Mesothelial cell of epicardium (in vitro differentiated cells): ENCODE results near the gene PRRG3. TPM values are rescaled to one million over a fixed set of nuclear protein-coding genes. Genes with fewer than 3 reads are reported as not detected.

ENCODE experiments used
- DNase-seq, 2 experiments: peaks; one replicate each; pipeline ENCODE4 v3.0.0; 2021; ENCODE audit warnings: low spot score in 2 of 2; ENCODE audit not compliant: unreplicated experiment in 2 of 2
- H3K27ac Mint-ChIP-seq: 2 replicates; pipeline ENCODE4 v1.8.0; 2021; ENCODE audit warnings: mixed read lengths
- H3K27me3 Mint-ChIP-seq: 2 replicates; pipeline ENCODE4 v1.8.0; 2021; ENCODE audit warnings: low read depth, mixed read lengths
- H3K36me3 Mint-ChIP-seq: 2 replicates; pipeline ENCODE4 v1.8.0; 2021; ENCODE audit warnings: mixed read lengths
- H3K4me1 Mint-ChIP-seq: 2 replicates; pipeline ENCODE4 v1.8.0; 2021; ENCODE audit warnings: mixed read lengths
- H3K4me3 Mint-ChIP-seq: 2 replicates; pipeline ENCODE4 v1.8.0; 2021; ENCODE audit warnings: mild to moderate bottlenecking, moderate library complexity, mixed read lengths
- H3K9me3 Mint-ChIP-seq: 2 replicates; pipeline ENCODE4 v1.8.0; 2021; ENCODE audit warnings: mixed read lengths
- total RNA-seq: library from RNA; stranded (reverse); gene quantifications from 3 replicates; pipeline ENCODE4 v1.2.1, GENCODE V29; 2021
- TF ChIP-seq, protein P1 (sequence below): fragments of 200-600 bp; sonication (generic); IDR thresholded peaks from one replicate; pipeline ENCODE4 v1.5.0; 2021; ENCODE audit warnings: antibody characterized with exemption; ENCODE audit not compliant: unreplicated experiment

Gene PRRG3
- total RNA-seq, 1 donor from 2014 or later, result 2.5 TPM

DNA sequence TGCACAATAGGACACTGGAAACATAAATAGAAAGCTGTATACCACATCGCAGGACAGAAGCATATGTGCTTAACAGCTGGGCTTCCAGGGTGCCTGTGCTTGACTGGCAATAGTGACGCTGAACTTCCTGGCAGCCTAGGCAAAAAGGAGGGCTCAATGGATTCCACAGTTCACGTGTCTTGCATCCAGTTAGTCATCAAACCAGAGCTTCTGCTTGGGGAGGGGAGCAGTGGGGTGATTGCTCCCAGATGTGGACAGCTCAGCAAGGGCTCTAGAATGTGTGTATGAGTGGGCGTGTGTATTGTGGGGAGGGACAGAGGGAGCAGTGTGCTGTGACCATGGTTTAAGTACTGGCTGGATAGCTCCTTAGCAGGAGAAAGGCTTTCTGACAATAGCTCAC is 2.3 kb downstream of the PRRG3 start:
- peaks cover 33% of the 10 kb centered on the region for H3K27me3 Mint-ChIP-seq
- TF ChIP-seq, protein P1, sequence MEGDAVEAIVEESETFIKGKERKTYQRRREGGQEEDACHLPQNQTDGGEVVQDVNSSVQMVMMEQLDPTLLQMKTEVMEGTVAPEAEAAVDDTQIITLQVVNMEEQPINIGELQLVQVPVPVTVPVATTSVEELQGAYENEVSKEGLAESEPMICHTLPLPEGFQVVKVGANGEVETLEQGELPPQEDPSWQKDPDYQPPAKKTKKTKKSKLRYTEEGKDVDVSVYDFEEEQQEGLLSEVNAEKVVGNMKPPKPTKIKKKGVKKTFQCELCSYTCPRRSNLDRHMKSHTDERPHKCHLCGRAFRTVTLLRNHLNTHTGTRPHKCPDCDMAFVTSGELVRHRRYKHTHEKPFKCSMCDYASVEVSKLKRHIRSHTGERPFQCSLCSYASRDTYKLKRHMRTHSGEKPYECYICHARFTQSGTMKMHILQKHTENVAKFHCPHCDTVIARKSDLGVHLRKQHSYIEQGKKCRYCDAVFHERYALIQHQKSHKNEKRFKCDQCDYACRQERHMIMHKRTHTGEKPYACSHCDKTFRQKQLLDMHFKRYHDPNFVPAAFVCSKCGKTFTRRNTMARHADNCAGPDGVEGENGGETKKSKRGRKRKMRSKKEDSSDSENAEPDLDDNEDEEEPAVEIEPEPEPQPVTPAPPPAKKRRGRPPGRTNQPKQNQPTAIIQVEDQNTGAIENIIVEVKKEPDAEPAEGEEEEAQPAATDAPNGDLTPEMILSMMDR, result no peak
- no peak for DNase-seq
- peaks cover 4% of the 10 kb centered on the region for H3K9me3 Mint-ChIP-seq
- H3K4me1 Mint-ChIP-seq, result peaks cover 5% of the 10 kb centered on the region
- H3K4me3 Mint-ChIP-seq, result no peak overlapping the region
- no peak overlapping the region for H3K27ac Mint-ChIP-seq
- no peaks in the 10 kb centered on the region for H3K36me3 Mint-ChIP-seq

DNA sequence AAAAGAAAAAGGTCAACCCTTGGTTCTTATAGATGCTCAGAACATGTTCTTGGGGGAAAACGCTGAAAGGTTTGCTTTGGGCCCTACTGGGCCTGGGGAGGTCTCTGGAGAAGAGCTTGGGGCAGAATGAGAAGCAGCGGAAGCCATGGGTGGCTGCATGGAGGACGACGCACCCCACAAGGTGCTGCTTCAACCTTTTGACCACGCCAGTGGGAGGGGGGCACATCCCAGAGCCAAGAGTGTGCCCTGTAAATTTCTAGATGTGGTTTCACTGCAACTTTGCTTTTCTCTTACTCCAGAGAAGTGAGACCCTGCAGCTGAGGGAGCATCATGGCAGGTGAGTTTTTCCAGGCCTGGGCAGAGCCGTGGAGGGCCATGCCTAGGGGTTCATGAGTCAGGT is 3.2 kb downstream of the PRRG3 start:
- Mint-ChIP-seq H3K27me3 (peaks cover 33% of the 10 kb centered on the region), H3K4me1 (peaks cover 5% of the 10 kb centered on the region), H3K4me3 (no peak overlapping the region), H3K9me3 (peaks cover 4% of the 10 kb centered on the region), H3K36me3 (no peaks in the 10 kb centered on the region), H3K27ac (no peak overlapping the region)
- no peak for DNase-seq
- TF ChIP-seq, protein P1, result no peak

DNA sequence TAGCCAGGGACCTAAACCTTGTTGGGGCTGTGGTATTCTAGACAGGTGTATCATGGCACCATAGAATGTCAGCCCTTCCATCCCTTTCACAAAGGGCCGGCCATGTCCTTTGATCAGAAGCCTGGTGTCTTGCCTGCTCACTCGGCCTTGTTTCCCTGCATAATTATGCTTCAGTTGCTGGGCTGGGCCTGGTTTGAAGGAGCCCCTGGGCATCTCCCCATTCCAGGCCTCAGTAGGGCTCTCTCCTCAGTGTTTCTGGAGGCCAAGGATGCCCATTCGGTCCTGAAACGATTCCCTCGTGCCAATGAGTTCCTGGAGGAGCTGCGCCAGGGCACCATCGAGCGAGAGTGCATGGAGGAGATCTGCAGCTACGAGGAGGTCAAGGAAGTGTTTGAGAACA is 4.5 kb downstream of the PRRG3 start:
- TF ChIP-seq, protein P1, result no peak
- Mint-ChIP-seq H3K27ac (no peak overlapping the region), H3K4me1 (peaks cover 5% of the 10 kb centered on the region), H3K9me3 (peaks cover 4% of the 10 kb centered on the region), H3K36me3 (no peaks in the 10 kb centered on the region), H3K4me3 (no peak overlapping the region), H3K27me3 (peaks cover 33% of the 10 kb centered on the region)
- no peak for DNase-seq

DNA sequence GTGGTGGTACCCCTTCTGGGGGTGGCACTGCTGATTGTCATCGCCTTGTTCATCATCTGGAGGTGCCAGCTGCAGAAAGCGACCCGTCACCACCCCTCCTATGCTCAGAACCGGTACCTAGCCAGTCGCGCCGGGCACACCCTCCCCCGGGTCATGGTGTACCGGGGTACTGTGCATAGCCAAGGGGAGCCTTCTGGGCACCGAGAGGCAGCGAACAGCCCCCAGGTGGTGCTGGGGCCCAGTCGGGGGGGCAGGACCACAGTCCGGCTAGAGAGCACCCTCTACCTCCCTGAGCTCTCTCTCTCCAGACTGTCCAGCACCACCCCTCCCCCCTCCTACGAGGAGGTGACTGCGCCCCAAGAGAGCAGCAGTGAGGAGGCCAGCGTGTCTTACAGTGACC is 5.3 kb downstream of the PRRG3 start:
- no peak for DNase-seq
- TF ChIP-seq, protein P1, result no peak
- Mint-ChIP-seq H3K36me3 (no peaks in the 10 kb centered on the region), H3K4me1 (peaks cover 2% of the 10 kb centered on the region), H3K4me3 (no peak overlapping the region), H3K27me3 (peaks cover 30% of the 10 kb centered on the region), H3K9me3 (peaks cover 4% of the 10 kb centered on the region), H3K27ac (no peak overlapping the region)

DNA sequence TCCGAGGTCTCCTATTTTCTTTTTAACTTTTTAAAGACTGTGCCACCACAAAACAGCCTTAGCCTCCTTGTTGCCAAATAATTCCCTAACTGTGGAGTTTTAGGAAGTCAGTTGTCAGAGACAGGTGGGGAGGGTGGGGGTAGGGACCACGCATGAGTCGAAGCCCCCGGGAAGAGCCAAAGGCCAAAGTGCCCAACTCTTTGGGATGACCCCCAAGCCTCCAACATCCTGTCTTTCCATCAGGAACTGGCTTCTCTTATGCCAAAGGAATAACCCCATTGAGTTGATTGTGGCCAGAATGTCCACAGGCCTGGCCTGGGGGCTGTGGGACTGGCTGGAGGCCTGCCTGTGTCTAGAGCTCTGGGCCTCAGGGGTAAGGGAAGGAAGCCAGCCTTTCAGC is 5.8 kb downstream of the PRRG3 start:
- H3K27me3 Mint-ChIP-seq, result peaks cover 25% of the 10 kb centered on the region
- TF ChIP-seq, protein P1, result no peak
- no peaks in the 10 kb centered on the region for H3K36me3 Mint-ChIP-seq
- no peak for DNase-seq
- peaks cover 4% of the 10 kb centered on the region for H3K9me3 Mint-ChIP-seq
- no peak overlapping the region for H3K4me3 Mint-ChIP-seq
- no peak overlapping the region for H3K27ac Mint-ChIP-seq
- no peaks in the 10 kb centered on the region for H3K4me1 Mint-ChIP-seq

DNA sequence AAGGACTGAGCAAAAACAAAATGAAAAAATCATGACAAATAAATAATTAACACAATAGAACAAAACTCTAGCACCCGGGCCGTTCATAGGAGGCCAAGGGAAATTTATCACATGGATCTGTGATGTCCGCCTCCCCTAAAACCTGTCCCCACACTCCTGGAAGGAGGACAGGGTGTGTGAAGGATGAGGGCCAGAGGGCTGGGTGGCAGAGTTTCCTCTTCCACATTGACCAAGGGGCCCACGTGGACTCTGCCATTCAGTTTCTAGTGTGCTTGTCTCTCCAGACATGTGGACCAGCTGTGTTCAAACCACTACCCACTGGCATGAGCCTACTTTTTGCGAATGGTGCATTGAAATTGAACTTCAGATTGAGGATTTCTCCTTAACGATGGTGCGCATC is 6.3 kb downstream of the PRRG3 start:
- no peak overlapping the region for H3K4me3 Mint-ChIP-seq
- H3K27ac Mint-ChIP-seq, result no peak overlapping the region
- DNase-seq, result no peak
- peaks cover 2% of the 10 kb centered on the region for H3K9me3 Mint-ChIP-seq
- H3K27me3 Mint-ChIP-seq, result peaks cover 20% of the 10 kb centered on the region
- no peaks in the 10 kb centered on the region for H3K4me1 Mint-ChIP-seq
- H3K36me3 Mint-ChIP-seq, result no peaks in the 10 kb centered on the region
- TF ChIP-seq, protein P1, result no peak
